ENCODE results near the gene MSH5. TPM values are rescaled to one million over a fixed set of nuclear protein-coding genes. Genes with fewer than 3 reads are reported as not detected.

The MSH5 gene
- total and polyA plus RNA-seq, 2 of the 13 experiments (the other 11 are each of a cell fraction or from before 2014, with no cell fraction given), result 10.2 to 38.7 TPM

GRCh38 chr6:31739639-31740396 lies at the start of gene MSH5 (continued):
- TF ChIP-seq ZNF33A (CRISPR knock-in tag; IDR thresholded peaks at IDR 0.05; ENCODE audit: borderline replicate concordance), result peak; percentile 85; the same call in 1 of the 2 replicates
- TF ChIP-seq PBX2 (CRISPR knock-in tag; IDR thresholded peaks at IDR 0.05), result peak; percentile 69
- TF ChIP-seq ZNF124 (CRISPR knock-in tag; IDR thresholded peaks at IDR 0.05), result peak; percentile 97
- no peak for TF ChIP-seq THAP8 (CRISPR knock-in tag; IDR thresholded peaks at IDR 0.05; ENCODE audit: borderline replicate concordance)
- peak; percentile 97 for TF ChIP-seq SALL1 (CRISPR knock-in tag; IDR thresholded peaks at IDR 0.05)
- peak; percentile 32 for TF ChIP-seq SOX5 (CRISPR knock-in tag; IDR thresholded peaks at IDR 0.05; ENCODE audit: borderline replicate concordance)
- TF ChIP-seq KMT2B (CRISPR knock-in tag; IDR thresholded peaks at IDR 0.05), result peak; percentile 88
- TF ChIP-seq, protein P1, sequence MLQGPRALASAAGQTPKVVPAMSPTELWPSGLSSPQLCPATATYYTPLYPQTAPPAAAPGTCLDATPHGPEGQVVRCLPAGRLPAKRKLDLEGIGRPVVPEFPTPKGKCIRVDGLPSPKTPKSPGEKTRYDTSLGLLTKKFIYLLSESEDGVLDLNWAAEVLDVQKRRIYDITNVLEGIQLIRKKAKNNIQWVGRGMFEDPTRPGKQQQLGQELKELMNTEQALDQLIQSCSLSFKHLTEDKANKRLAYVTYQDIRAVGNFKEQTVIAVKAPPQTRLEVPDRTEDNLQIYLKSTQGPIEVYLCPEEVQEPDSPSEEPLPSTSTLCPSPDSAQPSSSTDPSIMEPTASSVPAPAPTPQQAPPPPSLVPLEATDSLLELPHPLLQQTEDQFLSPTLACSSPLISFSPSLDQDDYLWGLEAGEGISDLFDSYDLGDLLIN (CRISPR knock-in tag; IDR thresholded peaks at IDR 0.05; ENCODE audit: borderline replicate concordance), result peak; percentile 97
- TF ChIP-seq ZNF431 (CRISPR knock-in tag; IDR thresholded peaks at IDR 0.05; ENCODE audit: borderline replicate concordance, low read depth), result no peak; the same call in 1 of the 2 replicates
- TF ChIP-seq U2AF2 (IDR thresholded peaks at IDR 0.05; ENCODE audit: low read depth, low read length), result no peak
- no peak for TF ChIP-seq TCF7L2 (IDR thresholded peaks at IDR 0.05; ENCODE audit: low read depth, low read length)
- no peak for TF ChIP-seq ZNF577 (CRISPR knock-in tag; IDR thresholded peaks at IDR 0.05; ENCODE audit: borderline replicate concordance, low read depth)
- peak; percentile 81 for TF ChIP-seq ZSCAN9 (CRISPR knock-in tag; IDR thresholded peaks at IDR 0.05; ENCODE audit: borderline replicate concordance)
- TF ChIP-seq HNRNPK (IDR thresholded peaks at IDR 0.05; ENCODE audit: low read depth, low read length, poor library complexity, severe bottlenecking), result no peak
- peak; percentile 96 for TF ChIP-seq PHF21A (CRISPR knock-in tag; IDR thresholded peaks at IDR 0.05)
- no peak for TF ChIP-seq ZNF207 (IDR thresholded peaks at IDR 0.05; ENCODE audit: borderline replicate concordance)
- TF ChIP-seq, protein P2, sequence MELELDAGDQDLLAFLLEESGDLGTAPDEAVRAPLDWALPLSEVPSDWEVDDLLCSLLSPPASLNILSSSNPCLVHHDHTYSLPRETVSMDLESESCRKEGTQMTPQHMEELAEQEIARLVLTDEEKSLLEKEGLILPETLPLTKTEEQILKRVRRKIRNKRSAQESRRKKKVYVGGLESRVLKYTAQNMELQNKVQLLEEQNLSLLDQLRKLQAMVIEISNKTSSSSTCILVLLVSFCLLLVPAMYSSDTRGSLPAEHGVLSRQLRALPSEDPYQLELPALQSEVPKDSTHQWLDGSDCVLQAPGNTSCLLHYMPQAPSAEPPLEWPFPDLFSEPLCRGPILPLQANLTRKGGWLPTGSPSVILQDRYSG (CRISPR knock-in tag; IDR thresholded peaks at IDR 0.05), result no peak; the same call in none of the 2 replicates
- TF ChIP-seq, protein P3, sequence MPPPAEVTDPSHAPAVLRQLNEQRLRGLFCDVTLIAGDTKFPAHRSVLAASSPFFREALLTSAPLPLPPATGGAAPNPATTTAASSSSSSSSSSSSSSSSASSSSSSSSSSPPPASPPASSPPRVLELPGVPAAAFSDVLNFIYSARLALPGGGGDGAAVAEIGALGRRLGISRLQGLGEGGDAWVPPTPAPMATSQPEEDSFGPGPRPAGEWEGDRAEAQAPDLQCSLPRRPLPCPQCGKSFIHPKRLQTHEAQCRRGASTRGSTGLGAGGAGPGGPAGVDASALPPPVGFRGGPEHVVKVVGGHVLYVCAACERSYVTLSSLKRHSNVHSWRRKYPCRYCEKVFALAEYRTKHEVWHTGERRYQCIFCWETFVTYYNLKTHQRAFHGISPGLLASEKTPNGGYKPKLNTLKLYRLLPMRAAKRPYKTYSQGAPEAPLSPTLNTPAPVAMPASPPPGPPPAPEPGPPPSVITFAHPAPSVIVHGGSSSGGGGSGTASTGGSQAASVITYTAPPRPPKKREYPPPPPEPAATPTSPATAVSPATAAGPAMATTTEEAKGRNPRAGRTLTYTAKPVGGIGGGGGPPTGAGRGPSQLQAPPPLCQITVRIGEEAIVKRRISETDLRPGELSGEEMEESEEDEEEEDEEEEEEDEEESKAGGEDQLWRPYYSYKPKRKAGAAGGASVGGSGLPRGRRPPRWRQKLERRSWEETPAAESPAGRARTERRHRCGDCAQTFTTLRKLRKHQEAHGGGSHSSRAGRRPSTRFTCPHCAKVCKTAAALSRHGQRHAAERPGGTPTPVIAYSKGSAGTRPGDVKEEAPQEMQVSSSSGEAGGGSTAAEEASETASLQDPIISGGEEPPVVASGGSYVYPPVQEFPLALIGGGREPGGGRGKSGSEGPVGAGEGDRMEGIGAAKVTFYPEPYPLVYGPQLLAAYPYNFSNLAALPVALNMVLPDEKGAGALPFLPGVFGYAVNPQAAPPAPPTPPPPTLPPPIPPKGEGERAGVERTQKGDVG (CRISPR knock-in tag; IDR thresholded peaks at IDR 0.05; ENCODE audit: borderline replicate concordance), result peak; percentile 70; the same call in 1 of the 2 replicates
- TF ChIP-seq, protein P4, sequence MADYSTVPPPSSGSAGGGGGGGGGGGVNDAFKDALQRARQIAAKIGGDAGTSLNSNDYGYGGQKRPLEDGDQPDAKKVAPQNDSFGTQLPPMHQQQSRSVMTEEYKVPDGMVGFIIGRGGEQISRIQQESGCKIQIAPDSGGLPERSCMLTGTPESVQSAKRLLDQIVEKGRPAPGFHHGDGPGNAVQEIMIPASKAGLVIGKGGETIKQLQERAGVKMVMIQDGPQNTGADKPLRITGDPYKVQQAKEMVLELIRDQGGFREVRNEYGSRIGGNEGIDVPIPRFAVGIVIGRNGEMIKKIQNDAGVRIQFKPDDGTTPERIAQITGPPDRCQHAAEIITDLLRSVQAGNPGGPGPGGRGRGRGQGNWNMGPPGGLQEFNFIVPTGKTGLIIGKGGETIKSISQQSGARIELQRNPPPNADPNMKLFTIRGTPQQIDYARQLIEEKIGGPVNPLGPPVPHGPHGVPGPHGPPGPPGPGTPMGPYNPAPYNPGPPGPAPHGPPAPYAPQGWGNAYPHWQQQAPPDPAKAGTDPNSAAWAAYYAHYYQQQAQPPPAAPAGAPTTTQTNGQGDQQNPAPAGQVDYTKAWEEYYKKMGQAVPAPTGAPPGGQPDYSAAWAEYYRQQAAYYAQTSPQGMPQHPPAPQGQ (CRISPR knock-in tag; IDR thresholded peaks at IDR 0.05; ENCODE audit: borderline replicate concordance), result no peak

All from HepG2 (cell line).